Stimulated activated CD8-positive, alpha-beta memory T cell treated with anti-CD3 and anti-CD28 coated beads, Interleukin-2, amount 100 ng/mL, for 1 hour (primary cell): Measurements from ENCODE around the gene CHIC2.
"Not testable (repeated sequence)": the region's sequence is repeated elsewhere in the genome, so short reads cannot be mapped to it uniquely, and the experiment has no call there.

ENCODE experiments used
- DNase-seq, 2 donors: peaks; one replicate each; pipeline ENCODE4 v3.0.0-alpha.2; 2020; ENCODE audit warnings: low read depth in 2 of 2

CHIC2 gene

DNA sequence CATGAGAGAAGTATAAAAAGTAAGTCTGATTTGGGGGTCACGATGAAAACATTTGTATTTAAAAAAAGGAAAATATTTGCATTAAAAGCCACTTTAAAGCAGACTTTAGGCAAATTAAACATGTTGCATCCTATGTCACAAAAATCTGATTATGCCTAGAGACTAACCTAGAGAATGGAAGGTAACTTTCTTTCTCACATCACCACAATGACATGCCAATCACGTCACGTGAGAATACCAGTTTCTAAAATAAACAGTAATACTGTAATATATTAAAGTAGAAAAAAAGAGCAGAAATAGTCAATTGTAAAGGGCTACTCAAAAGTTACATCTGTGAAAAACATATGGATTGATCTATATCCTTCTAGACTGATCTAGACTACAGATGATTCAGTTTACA lies 3.3 kb downstream of the CHIC2 start:
- no peak for DNase-seq

DNA sequence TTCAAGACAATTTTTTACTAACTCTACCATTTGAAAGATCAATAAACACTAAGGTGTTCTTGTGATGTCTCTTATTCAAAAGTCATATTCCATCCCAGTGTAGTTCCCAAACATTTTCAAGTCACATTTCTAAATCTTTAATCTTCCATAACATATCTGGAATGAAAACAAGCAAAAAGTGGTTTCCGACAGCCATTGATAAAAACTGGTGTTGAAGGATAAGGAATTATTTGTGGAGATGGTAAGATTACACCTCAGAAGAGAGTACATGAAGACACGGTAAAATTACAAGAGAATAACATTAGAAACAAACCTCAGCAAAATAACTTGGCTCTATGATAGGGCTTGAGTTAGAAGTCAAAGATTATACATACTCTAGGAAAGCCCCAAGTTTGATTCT lies 4.3 kb downstream of the CHIC2 start:
- no peak for DNase-seq

DNA sequence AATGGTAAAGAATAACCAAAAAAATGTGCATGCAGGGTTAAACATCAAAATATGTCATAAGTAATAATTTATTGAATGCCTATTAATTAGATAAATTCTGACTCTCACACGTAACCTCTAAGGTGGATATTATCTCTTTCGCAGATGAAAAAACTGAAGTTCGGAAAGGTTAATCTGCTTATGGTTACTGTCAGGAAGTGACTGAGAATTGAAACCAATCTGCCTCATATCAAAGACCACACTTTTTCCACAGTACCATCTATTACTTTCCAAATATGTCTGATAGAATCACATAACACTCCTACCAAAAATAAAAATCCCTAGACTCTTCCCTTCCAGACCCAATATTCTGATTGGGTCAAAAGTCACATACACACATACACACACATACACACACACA lies 6.2 kb downstream of the CHIC2 start:
- no peak for DNase-seq

DNA sequence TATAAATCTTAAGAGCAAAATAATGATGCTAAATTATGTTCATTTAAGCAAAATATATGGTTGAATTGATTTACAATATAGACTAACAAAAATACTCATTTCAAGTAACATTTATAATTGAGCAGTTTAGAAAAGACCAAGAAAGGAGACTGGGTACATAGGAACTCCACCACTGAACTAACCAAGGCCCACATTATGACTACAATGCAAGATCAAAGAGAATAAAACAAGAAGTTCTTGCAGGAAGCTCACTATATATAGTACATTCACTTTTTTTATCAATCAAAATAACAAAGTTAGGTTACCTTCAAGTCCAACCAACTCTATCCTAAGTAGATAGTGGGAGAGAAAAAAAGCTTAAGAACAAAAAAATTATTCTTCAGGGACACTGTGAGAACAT lies 8.0 kb downstream of the CHIC2 start:
- DNase-seq: no peak

DNA sequence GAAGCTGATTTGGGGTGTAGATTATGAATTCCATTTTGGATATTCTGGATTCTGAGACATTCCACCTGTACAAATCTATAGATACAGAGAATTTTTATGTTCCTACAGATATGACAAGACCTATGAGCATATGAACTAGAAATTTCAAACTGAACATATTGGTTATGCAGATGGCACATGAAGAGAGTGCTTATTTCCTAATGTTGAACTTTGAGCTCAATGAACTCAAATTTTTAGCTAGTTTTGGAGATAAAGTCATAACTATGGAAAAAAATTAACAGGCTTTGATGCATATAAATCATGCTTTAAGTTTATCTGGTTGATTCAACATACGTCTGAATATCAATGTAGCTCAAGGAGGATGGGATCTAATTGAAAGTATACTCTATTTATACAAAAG lies 8.9 kb downstream of the CHIC2 start:
- DNase-seq: no peak

DNA sequence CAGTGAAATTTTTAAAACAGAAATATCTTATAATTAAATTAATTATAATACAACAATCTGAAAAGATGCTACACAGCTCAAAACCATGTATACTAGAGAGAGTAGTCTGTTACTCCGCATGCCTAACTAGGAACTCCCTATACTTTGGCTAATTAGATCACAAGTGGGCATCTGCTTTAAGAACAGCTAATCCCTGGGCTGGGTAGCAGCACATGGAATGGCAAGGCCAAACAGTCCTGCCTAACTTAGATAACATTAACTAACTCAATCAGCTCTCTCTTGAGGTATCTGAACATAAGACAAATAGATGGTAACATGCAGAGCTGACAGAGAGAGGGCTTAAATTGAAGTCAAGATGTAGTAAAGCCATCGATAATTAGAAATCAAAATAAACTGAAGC lies 9.9 kb downstream of the CHIC2 start:
- no peak for DNase-seq

DNA sequence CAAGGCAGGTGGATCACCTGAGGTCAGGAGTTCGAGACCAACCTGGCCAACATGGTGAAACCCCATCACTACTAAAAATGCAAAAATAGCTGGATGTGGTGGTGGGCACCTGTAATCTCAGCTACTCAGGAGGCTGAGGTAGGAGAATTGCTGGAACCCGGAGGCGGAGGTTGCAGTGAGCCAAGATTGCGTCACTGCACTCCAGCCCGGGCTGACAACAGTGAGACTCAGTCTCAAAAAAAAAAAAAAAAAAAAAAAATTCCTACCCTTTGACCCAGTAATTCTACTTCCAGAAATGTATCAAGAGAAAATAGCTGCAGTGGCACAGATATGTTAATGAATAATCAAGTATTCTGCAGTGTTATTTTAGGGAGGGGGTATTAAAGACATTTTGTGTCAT lies 11.1 kb downstream of the CHIC2 start:
- not testable (repeated sequence) for DNase-seq

DNA sequence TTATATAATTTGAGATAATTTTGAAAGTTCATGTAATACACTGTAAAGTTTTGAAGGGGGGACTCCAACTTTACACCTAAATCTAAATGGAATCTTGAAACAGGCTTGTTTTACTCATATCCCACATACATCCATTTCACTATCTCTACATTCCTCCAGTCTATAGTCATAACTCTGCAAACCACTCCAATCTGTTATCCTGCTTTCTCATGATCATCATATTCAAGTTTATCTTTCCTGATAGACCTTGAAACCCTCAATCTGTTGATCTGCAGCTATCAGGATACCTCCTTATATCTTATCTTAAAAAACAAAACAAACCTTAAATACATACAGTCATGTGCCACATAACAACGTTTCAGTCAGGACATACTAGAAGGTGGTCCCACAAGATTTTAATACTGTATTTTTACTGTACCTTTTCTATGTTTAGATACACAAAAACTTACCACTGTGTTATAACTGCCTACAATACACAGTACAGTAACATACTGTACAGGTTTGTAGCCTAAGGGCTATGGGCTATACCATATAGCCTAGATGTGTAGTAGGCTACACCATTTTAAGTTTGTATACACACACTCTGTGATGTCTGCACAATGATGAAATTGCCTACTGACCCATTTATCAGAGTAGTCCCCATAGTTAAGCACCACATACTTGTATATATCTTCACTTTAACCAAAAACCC lies 14.0 kb downstream of the CHIC2 start:
- DNase-seq: no peak

DNA sequence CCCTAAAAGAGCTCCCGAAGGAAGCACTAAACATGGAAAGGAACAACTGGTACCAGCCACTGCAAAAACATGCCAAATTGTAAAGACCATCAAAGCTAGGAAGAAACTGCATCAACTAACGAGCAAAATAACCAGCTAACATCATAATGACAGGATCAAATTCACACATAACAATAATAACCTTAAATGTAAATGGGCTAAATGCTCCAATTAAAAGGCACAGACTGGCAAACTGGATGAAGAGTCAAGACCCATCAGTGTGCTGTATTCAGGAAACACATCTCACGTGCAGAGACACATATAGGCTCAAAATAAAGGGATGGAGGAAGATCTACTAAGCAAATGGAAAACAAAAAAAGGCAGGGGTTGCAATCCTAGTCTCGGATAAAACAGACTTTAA lies 20.8 kb downstream of the CHIC2 start:
- not testable (repeated sequence) for DNase-seq

DNA sequence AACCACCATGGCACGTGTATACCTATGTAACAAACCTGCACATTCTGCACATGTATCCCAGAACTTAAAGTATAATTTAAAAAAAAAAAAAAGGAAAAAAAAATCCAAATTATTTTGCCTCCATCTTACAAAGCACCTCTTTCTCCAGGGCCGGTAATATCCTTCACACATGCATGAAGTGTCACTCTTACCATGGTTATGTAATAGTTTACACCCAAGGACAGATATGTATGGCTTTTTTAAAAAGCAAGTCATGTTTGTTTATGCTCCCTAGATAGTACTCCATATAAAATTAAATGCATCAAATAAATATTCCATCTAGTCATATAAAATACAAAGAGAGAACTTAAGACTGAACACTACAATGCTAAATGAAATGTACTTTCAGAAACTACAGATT lies 22.5 kb downstream of the CHIC2 start:
- DNase-seq: no peak

DNA sequence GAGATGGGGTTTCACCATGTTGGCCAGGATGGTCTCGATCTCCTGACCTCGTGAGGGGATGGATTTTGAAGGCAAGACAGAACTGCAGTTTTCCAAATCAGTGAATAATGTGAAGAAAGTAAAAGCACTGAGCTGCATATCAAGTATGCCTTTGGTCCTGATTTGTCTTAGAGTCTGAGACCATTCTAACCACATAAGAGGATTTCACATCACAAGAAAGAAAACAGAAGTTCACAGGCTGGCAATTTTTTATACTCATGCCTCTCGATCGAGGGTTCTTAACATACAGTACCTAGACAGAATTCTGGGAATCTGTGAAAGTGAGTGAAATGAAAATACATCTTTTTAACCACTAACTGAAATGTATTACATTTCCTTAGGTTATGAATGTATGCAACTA lies 23.3 kb downstream of the CHIC2 start:
- DNase-seq: no peak

DNA sequence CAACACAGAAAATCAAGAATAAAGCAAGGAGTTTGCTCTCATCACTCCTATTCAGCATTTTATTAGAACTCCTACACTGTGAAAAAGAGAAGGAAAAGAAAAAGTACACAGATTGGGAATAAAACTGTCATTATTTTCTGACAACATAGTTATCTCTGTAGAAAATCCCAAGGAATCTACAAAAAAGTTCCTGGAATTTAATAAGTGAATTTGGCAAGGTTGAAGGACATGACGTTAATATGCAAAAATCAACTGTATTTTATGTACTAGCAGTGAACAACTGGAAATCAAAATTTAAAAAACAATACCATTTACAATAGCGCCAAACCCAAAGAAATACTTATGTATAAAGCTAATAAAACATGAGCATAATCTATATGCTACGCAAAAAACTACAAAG lies 26.3 kb downstream of the CHIC2 start:
- no peak for DNase-seq

DNA sequence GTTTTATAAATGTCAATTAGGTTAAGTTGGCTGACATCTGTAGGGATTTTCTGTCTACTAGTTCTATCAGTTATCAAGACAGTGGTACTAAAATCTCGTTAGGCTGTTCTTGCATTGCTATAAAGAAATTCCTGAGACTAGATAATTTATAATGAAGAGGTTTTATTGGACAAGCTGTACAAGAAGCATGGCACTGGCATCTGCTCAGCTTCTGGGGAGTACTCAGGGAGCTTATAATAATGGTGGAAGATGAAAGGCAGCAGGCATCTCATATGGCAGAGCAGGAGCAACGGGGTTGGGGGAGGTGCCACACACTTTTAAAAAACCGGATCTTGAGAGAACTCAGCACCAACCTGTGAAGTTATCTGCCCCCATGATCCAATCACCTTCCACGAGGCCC lies 28.2 kb downstream of the CHIC2 start:
- DNase-seq: no peak

DNA sequence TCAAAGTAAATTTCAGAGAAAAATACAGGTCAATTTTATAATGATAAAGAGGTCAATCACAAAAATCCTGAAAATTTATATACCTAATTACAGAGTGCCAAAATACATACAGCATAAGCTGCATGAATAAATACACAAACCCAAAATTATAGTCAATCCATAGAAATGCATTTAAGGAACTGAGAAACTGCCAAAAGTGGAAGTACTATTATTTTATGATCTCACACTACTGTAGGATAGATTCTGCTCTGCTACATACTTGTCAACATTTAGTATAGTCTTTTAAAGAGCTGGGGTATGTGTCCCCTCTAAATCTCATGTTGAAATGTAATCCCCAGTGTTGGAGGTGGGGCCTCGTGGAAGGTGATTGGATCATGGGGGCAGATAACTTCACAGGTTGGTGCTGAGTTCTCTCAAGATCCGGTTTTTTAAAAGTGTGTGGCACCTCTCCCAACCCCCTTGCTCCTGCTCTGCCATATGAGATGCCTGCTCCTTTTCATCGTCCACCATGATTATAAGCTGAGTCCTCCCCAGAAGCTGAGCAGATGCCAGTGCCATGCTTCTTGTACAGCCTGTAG lies 31.8 kb downstream of the CHIC2 start:
- no peak for DNase-seq

DNA sequence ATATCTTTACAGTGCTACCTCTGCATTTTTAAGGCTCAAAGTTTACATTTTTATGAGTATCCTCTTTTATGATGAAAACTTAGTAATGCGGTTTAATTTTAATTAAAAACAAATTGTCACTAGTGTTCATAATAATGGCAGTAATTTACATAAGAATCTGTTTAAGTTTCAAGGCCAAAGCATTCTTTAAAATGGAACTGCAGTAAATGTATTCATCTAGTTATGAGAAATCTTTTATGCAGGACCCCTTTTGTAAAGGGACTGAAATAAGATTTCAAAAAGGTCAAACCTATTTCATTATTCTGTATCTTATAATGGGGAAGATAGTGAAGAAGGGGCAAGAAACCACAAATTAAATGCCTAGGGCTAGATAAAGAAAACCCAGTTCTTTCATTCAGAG lies 37.1 kb downstream of the CHIC2 start:
- DNase-seq: no peak

DNA sequence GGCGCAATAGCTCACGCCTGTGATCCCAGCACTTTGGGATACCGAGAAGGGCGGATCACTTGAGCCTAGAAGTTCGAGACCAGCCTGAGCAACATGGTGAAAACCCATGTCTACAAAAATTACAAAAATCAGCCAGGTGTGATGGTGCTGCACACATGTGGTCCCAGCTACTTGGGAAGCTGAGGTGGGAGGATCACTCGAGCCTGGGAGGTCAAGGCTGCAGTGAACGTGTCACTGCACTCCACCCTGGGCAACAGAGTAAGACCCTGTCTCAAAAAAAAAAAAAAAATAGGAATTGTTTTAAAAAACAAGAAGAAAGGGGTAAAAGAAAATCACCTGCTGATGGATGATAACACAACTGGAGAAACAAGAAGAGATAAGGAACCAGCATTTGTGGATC lies 38.8 kb downstream of the CHIC2 start:
- no peak for DNase-seq

DNA sequence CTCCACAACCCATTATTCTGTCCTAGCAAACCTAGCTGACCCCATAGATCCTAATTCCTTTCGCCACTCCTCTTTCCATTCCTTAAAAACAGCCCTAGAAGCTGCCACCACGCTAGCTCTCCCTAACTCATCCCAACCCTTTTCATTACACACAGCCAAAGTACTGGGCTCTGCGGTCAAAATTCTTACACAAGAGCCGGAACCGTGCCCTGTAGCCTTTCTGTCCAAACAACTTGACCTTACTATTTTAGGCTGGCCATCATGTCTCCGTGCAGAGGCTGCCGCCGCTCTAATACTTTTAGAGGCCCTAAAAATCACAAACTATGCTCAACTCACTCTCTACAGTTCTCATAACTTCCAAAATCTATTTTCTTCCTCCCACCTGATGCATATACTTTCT lies 41.4 kb downstream of the CHIC2 start:
- not testable (repeated sequence) for DNase-seq

DNA sequence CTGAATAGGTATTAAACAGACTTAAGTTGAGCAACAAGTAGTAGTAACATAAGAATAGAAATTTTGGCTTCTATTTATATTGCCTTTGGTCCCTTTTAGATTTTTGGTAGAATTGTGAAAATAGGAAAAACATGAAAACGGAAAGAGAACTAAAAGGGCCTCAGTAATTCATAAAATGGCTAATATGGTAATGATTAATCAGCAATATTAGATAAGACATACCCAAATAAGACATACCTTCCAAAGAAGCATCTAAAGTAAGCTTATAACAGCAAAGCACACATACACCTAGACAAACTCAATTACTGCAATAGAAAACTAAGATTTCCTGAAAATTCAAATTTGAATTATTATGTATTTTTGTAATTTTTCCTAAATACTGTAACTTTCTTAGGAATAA lies 46.4 kb downstream of the CHIC2 start:
- DNase-seq: no peak

DNA sequence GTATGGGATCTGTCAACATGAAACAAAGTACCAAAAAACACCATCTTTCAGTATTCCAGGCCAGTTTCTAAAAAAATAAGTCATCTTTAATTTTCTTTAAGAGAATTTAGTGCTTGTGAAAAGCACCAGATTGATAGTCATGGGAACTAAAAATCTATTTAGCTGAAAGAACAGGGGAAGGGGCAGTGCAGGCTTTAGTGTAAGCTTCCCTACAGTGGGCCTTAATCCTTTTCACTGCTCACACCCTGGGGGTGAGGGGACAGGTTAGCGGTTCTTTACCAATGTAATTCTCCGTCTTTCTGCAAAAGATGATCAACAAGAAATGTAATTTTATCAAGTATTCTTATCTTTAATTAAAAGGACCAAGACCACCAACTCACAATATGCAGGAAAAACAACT lies 47.1 kb downstream of the CHIC2 start:
- no peak for DNase-seq

DNA sequence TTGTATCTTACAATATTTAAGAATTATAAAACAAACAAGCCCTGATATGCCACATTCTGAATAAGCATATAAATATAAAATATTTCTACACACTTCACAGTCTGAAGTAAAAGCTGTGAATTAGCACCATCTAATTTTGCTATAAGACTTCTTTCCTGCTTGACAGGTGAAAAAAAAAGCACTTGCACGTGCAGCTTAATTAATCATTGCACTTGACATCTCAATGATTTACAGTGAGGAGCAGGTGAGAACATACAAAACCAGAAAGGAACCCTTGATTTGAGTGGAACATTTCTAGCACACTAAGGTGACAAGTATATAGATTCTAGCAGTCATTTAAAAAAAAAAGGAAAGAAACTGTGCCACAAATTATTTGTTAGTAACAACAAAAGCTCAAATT lies 47.9 kb downstream of the CHIC2 start:
- no peak for DNase-seq

DNA sequence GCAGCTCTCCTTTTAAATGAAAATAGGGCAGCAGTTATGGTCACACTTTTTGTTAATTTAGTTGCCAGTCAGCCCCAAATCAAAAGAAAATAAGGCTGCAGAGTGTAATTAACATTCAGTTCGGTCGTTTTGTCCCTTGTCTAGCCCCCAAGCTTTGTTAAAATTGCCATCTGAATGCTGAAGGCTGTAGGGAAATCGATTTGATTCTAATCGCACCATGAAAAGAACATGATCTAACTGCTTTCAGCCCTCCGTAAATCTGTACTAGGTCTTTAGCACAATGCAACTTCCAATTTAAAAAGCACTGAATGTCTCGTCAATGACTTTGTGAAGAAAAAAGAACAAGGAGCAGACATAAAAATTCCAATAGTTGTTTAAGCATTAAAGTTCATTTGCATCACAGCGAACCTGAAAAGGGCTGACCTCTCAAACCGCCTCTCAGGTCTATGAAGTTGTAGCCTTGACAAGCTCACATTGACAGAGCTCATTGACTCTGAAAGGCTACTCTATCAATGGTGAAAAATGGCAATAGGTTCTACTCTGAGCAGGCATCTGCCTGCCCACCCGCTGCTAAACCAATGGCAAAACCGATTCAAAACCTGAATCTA lies 48.9 kb downstream of the CHIC2 start:
- no peak for DNase-seq

DNA sequence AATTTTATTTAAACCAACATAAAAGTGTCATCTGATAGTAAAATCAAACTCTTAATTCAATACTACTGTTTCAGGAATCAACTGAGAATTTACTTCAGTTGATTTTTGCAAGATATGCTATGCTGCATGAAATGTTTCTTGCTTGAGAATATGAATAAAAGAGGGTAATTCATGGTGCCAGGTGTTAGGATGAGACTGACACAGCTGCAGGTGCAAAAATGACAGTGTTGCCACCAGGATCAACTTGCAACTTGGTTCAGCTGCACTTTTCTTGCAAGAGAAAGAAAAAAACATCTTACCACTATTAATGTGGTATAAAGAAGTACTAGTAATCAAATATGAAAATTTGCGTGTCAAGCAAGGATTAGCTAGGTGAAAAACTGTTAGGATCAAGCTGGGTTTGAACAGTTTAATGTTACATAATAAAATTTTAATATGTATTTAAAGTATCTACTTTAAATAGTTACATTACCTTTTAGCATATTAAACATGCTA lies 49.7 kb downstream of the CHIC2 start:
- no peak for DNase-seq

DNA sequence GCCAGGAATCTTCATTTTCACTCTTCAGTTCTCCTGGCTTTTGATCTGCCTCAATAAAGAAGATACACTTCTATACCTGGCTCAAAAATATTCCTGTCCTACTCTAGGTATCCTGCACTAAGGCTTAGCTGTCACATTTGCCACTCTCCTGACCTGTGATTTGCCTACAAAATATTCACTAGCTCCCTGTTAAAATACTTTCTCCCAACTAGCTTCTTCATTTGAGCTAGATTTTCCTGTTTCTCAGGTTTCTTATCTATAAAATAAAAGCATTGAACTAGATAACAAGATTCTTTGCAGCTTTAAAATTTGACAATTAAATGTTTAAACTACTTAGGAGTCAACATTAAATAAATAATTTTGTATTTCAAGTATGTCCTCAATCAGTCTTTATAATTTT lies 53.2 kb downstream of the CHIC2 start:
- no peak for DNase-seq

DNA sequence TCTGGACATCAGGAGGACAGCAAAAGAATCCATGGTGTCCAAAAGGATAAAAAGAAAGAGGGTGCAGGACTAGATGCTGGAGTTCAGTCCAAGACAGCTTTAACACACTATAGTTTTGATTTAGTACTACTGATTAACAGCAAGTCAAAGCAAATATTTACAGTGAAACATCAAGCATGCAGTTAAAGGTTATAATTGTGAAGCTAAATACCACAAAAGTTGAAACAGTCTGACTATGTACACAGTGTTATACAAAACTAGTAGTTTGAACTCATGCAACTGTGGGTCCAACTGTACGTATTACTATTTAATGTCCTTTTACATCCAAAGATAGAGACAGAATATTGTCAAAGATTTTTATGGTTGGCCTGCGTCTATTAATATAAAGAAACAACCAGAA lies 57.6 kb downstream of the CHIC2 start:
- DNase-seq: no peak
